ENCODE measurements around the gene MLLT10.

DNA sequence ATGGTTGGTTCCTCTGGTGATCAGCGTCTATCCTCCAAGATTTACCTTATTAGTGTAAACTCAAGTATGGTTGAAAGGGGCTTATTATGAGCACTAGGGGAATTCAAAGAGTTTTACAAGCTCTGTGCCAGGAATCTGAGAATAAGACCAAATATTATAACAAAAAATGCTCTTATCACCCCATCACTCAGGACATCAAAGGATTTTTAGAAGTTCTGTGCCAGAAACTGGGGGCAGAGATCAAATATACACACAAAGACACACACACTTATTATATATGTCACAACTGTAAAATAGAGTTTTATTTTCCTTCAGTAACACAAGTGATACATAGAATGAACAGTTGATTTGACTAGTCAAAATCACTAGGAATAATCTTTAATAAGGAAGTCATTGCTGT lies 89.3 kb downstream of the MLLT10 start:
- TF ChIP-seq, protein P1, sequence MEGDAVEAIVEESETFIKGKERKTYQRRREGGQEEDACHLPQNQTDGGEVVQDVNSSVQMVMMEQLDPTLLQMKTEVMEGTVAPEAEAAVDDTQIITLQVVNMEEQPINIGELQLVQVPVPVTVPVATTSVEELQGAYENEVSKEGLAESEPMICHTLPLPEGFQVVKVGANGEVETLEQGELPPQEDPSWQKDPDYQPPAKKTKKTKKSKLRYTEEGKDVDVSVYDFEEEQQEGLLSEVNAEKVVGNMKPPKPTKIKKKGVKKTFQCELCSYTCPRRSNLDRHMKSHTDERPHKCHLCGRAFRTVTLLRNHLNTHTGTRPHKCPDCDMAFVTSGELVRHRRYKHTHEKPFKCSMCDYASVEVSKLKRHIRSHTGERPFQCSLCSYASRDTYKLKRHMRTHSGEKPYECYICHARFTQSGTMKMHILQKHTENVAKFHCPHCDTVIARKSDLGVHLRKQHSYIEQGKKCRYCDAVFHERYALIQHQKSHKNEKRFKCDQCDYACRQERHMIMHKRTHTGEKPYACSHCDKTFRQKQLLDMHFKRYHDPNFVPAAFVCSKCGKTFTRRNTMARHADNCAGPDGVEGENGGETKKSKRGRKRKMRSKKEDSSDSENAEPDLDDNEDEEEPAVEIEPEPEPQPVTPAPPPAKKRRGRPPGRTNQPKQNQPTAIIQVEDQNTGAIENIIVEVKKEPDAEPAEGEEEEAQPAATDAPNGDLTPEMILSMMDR (IDR thresholded peaks at IDR 0.05; ENCODE audit: poor library complexity), result no peak
- TF ChIP-seq EZH2phosphoT487 (IDR thresholded peaks at IDR 0.05; ENCODE audit: low read depth, severe bottlenecking, unreplicated experiment) (no peak), EZH2 (IDR thresholded peaks at IDR 0.05; ENCODE audit: borderline replicate concordance) (no peak)

All from hepatocyte (in vitro differentiated cells).